Ascending aorta (tissue), 2 donors: ENCODE data around the gene MAPK1. TPM values are rescaled to one million over a fixed set of nuclear protein-coding genes. Genes with fewer than 3 reads are reported as not detected.
A peak's percentile ranks its signal among the peaks of the same experiment; 100 is the strongest.

ENCODE experiments used
- DNase-seq, 2 donors: peaks; one replicate each; pipeline ENCODE4 v3.0.0-alpha.2; 2019; ENCODE audit warnings: low spot score in 2 of 2
- H3K27ac ChIP-seq, 2 donors: fragments of 200-600 bp; sonication (generic); one replicate each; pipeline ENCODE4 v1.5.1; 2016 to 2017; ENCODE audit warnings: mild to moderate bottlenecking in 1 of 2
- H3K27me3 ChIP-seq: fragments of 200-600 bp; sonication (generic); one replicate; pipeline ENCODE4 v1.5.1; 2017
- H3K36me3 ChIP-seq, 2 donors: fragments of 200-600 bp; sonication (generic); one replicate each; pipeline ENCODE4 v1.5.1; 2016
- H3K4me1 ChIP-seq, 2 donors: fragments of 200-600 bp; sonication (generic); one replicate each; pipeline ENCODE4 v1.5.1; 2016 to 2017; ENCODE audit warnings: mild to moderate bottlenecking in 1 of 2
- H3K4me3 ChIP-seq, 2 donors: fragments of 200-600 bp; sonication (generic); one replicate each; pipeline ENCODE4 v1.5.1; 2016 to 2017; ENCODE audit warnings: mild to moderate bottlenecking in 1 of 2
- H3K9me3 ChIP-seq, 2 donors: fragments of 200-600 bp; sonication (generic); one replicate each; pipeline ENCODE4 v1.5.1; 2016
- intact Hi-C: fragments of 100-400 bp; cut with DNase I; formaldehyde crosslinking; loops from one replicate; pipeline ENCODE4 v1.15.1; 2023
- total RNA-seq: library from RNA; depleted of rRNA; stranded (reverse); fragments of >200 nt; gene quantifications from one replicate; pipeline ENCODE4 v1.1.0, GENCODE V29; 2016
- TF ChIP-seq, protein P1 (sequence below), 3 experiments: fragments of 200-600 bp in 2 of 3; fragments of 450-650 bp in 1 of 3; sonication (generic) in 2 of 3; IDR thresholded peaks; one replicate each; pipeline ENCODE4 v1.5.1; 2016 to 2019; ENCODE audit warnings: antibody characterized with exemption in 3 of 3, mild to moderate bottlenecking in 1 of 3, moderate library complexity in 1 of 3

Gene MAPK1
- total RNA-seq, 1 donor from 2014 or later: 43.3 TPM

DNA sequence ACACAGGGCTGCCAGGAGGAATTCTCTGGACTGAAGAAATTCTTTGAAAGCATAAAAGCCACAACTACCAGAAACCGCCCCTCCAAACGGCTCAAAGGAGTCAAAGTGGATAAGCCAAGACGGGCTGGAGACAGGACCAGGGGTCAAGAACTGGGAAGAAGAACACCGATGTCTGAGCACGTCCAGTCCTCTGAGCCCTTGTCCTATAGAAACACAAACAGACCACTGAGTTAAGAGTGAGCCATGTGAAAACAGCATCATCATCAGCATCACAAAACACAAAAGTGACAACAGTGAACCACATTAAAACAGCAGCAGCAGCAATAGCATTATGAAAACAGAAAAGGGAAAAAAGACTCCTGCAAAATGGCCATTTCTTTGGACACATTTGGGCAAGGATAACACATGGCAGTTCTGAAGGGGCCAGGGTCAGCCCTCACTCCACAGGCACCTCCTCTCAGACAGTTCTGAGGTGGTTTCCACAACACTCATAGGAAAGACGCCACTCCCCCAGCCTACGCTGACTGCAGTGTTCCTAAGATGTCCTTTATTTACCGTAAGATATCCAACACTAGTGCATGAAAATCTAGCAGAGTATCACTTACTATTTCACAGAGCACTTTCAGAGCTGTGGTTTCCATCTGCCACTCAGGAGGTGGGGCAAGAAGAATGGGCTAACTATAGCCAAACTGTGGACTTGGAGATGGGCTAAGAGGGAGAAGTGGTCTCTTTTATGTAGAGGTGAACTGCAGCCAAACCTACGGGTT, 103.2 kb downstream of the MAPK1 start:
- intact Hi-C loops: no loop called here
- H3K4me1 ChIP-seq: no peaks in the 10 kb centered on the region
- no peak overlapping the region for H3K4me3 ChIP-seq
- H3K27me3 ChIP-seq: no peaks in the 10 kb centered on the region
- no peak overlapping the region for H3K27ac ChIP-seq
- no peak for DNase-seq
- H3K9me3 ChIP-seq: no peaks in the 10 kb centered on the region
- TF ChIP-seq, protein P1, sequence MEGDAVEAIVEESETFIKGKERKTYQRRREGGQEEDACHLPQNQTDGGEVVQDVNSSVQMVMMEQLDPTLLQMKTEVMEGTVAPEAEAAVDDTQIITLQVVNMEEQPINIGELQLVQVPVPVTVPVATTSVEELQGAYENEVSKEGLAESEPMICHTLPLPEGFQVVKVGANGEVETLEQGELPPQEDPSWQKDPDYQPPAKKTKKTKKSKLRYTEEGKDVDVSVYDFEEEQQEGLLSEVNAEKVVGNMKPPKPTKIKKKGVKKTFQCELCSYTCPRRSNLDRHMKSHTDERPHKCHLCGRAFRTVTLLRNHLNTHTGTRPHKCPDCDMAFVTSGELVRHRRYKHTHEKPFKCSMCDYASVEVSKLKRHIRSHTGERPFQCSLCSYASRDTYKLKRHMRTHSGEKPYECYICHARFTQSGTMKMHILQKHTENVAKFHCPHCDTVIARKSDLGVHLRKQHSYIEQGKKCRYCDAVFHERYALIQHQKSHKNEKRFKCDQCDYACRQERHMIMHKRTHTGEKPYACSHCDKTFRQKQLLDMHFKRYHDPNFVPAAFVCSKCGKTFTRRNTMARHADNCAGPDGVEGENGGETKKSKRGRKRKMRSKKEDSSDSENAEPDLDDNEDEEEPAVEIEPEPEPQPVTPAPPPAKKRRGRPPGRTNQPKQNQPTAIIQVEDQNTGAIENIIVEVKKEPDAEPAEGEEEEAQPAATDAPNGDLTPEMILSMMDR (IDR thresholded peaks at IDR 0.05): no peak
- H3K36me3 ChIP-seq: peaks cover 75 to 84% of the 10 kb centered on the region in 2 donors

DNA sequence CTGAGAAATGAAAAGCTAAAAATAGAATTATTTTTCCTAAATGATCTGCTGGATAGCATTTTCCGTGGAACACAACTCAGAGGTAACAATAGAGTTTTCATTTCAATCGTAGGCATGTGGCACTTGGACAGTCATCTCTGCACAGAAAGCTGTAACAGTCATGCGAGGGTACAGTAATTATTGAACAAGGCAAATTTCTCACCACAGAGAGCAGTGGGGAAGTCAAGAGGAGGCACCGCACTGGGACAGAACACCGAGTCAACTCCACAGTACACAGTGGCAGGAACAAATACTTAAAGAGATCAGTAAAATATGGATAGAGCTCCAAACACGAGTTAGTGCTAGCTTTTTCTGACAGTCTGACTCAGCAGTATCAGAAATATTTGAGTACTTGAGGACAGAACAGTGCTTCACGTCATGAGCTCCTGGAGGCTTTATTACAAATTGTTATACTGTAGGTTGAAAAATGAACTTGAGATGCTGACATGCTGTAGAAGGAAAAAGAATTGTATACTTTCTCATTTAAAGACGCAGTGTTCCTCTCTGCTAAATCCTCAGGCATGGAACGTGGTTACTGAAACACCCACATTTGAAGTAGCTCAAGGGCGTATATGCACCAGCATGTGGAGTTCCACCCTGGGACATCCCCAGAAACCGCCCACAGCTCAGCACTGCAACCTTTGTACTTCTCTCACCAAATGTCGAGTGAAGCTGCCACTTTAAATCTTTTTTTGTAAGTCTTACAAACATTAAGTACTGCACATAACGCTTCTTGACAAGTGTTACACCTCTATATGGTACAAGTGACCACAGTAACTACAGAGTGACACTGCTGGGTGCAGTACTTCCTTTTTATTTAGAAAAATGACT, 104.5 kb downstream of the MAPK1 start:
- Histone ChIP-seq H3K27ac (no peak overlapping the region), H3K27me3 (no peaks in the 10 kb centered on the region), H3K4me1 (no peaks in the 10 kb centered on the region), H3K36me3 (peaks cover 68 to 77% of the 10 kb centered on the region in 2 donors), H3K9me3 (no peaks in the 10 kb centered on the region), H3K4me3 (no peak overlapping the region)
- TF ChIP-seq, protein P1 (IDR thresholded peaks at IDR 0.05): no peak
- no peak for DNase-seq
- intact Hi-C loops: no loop called here

DNA sequence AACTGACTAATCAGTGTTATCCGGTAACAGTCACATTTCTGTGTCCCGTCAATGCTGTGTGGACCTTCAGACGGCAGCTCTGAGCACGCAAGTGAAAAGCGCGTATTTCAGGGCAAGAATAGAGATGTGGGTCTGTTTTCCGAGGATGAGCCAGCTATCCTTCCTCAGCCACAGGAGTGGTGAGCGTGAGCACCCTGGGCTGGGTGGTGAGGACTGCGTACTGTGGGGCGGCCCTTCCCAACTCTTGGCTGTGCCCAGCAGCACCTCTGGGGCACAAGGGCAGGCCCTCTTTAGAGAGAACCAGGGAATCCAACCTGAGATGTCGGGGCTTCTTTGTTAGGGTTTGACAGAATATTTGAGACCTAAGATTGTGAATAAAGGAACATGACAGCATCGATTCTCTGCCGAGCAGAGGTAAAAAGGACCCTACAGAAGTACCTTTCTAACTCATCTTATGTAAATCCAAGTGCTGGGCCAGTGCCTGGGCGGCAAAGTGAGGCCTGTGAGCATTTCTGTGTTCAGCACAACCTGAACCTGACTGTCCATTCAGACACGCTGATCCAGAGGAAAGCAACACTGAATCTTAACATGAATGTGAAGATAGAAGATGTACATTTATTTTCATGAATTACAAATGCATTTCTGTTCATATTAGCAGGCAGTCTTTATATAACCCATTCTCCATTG, 105.3 kb downstream of the MAPK1 start:
- peaks cover 61 to 70% of the 10 kb centered on the region in 2 donors for H3K36me3 ChIP-seq
- H3K27me3 ChIP-seq: no peaks in the 10 kb centered on the region
- no peaks in the 10 kb centered on the region for H3K4me1 ChIP-seq
- H3K27ac ChIP-seq: peak overlapping the region in 1 of 2 donors; percentile 9
- DNase-seq: no peak
- no peak overlapping the region for H3K4me3 ChIP-seq
- intact Hi-C loops: no loop called here
- H3K9me3 ChIP-seq: no peaks in the 10 kb centered on the region
- TF ChIP-seq, protein P1 (IDR thresholded peaks at IDR 0.05): no peak

DNA sequence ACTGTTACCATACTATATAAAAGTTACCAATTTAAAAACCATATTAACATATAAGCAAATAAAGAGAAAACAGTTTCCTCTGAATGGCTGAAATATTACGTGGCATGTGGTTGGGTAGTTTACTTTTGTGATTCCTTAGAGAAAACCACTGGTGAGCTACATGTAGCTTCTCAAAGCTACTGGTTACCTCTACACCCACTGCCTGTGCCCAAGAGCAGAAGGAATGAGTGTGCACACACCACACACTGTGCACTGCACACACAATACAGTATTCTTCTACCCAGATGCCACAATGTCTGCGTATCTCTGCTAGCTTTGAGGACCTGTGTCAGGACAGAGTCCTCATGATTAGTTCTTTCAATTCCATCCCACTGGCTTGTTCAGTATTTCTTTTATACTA, 106.4 kb downstream of the MAPK1 start:
- intact Hi-C loops: no loop called here
- Histone ChIP-seq H3K9me3 (no peaks in the 10 kb centered on the region), H3K27ac (no peak overlapping the region), H3K27me3 (no peaks in the 10 kb centered on the region), H3K4me3 (no peak overlapping the region), H3K36me3 (peaks cover 50 to 60% of the 10 kb centered on the region in 2 donors), H3K4me1 (no peaks in the 10 kb centered on the region)
- TF ChIP-seq, protein P1 (IDR thresholded peaks at IDR 0.05): no peak
- DNase-seq: no peak

DNA sequence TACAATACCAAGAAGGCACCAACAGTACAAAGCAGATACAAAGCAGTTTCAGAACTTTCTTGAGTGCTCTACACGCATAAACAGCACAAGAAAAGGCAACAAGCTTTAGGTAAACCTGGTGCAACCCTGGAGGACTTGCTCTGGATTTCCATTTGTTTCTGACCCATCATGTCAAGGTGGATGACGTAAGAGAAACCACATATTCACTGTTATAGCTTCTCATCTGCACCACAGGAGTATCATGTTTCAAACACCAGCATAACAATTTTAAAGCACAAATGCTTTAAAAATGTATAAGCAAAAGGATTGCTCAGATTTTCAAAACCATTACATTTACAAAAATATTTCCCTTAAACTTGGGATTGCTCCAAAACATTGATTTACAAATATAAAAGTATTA, 106.8 kb downstream of the MAPK1 start:
- Histone ChIP-seq H3K27ac (no peak overlapping the region), H3K36me3 (peaks cover 46 to 55% of the 10 kb centered on the region in 2 donors), H3K4me3 (no peak overlapping the region), H3K9me3 (no peaks in the 10 kb centered on the region), H3K27me3 (no peaks in the 10 kb centered on the region), H3K4me1 (peaks cover under 1% of the 10 kb centered on the region in 2 donors)
- intact Hi-C loops: no loop called here
- no peak for DNase-seq
- TF ChIP-seq, protein P1 (IDR thresholded peaks at IDR 0.05): no peak
